K562 (cell line): Measurements from ENCODE around the gene PLEKHA7. TPM values are rescaled to one million over a fixed set of nuclear protein-coding genes. Genes with fewer than 3 reads are reported as not detected.

Experiments
- CBFA2T3 ChIP-seq: fragments of 450-650 bp; IDR thresholded peaks from 2 replicates; pipeline ENCODE4 v1.6.1; 2017
- CREB3L1 ChIP-seq: fragments of 450-650 bp; IDR thresholded peaks from 2 replicates; pipeline ENCODE4 v1.6.1; 2014; ENCODE audit warnings: low read depth, mild to moderate bottlenecking, moderate library complexity, borderline replicate concordance
- CTCFL ChIP-seq: IDR thresholded peaks from 2 replicates; pipeline ENCODE4 v1.6.1; 2011; ENCODE audit warnings: borderline replicate concordance, low read depth, mild to moderate bottlenecking, moderate library complexity, low read length; ENCODE audit not compliant: insufficient read depth, poor library complexity, severe bottlenecking
- HDAC6 ChIP-seq: IDR thresholded peaks from 2 replicates; pipeline ENCODE4 v1.6.1; 2012; ENCODE audit warnings: low read depth, mild to moderate bottlenecking, control low read depth, inconsistent platforms, low read length, moderate library complexity
- REST ChIP-seq, 2 experiments: fragments of 450-650 bp; formaldehyde crosslinking in 1 of 2; IDR thresholded peaks; 2 replicates each; pipeline versions ENCODE4 v1.4.0 to v1.6.1; 2014 to 2020; ENCODE audit warnings: mild to moderate bottlenecking in 2 of 2, borderline replicate concordance in 1 of 2, low read depth in 1 of 2
- SUPT5H ChIP-seq: fragments of 450-650 bp; IDR thresholded peaks from 2 replicates; pipeline ENCODE4 v1.6.1; 2016
- ZBTB34 ChIP-seq: fragments of 250-450 bp; sonication (Bioruptor Pico); IDR thresholded peaks from 2 replicates; pipeline ENCODE4 v1.8.0; 2021; ENCODE audit warnings: mild to moderate bottlenecking, moderate library complexity
- ZBTB8A ChIP-seq: fragments of 450-650 bp; IDR thresholded peaks from 2 replicates; pipeline ENCODE4 v1.6.1; 2018; ENCODE audit warnings: mild to moderate bottlenecking, moderate library complexity; ENCODE audit not compliant: partially characterized antibody
- ZNF239 ChIP-seq: fragments of 250-450 bp; sonication (Bioruptor Pico); IDR thresholded peaks from 2 replicates; pipeline ENCODE4 v1.4.0; 2020; ENCODE audit warnings: mild to moderate bottlenecking
- ZNF589 ChIP-seq: fragments of 200-800 bp; sonication (Bioruptor generic); IDR thresholded peaks from 2 replicates; pipeline ENCODE4 v1.6.1; 2016; ENCODE audit warnings: low read depth, missing genetic modification characterization, missing compliant biosample characterization
- polyA plus RNA-seq, 8 experiments: library from polyadenylated mRNA; depleted of rRNA in 4 of 8; stranded (reverse) in 5 of 8; unstranded in 3 of 8; fragments of >200 nt; fragmentation: Nextera tagmentation in 2 of 8; fragmentation: Illumina TruSeq in 1 of 8; extraction: Ambion mirVana in 2 of 8; extraction: Trizol in 1 of 8; gene quantifications; 2 replicates each; pipeline versions ENCODE4 v1.2.1 to v1.2.3, GENCODE V29; 2011 to 2014; ENCODE audit warnings: inconsistent platforms in 1 of 8, missing spikeins in 1 of 8
- total RNA-seq, 7 experiments: library from RNA; depleted of rRNA in 6 of 7; stranded (reverse); fragments of >200 nt in 6 of 7; fragmentation: Illumina TruSeq in 2 of 7; extraction: Trizol in 2 of 7; gene quantifications; 2 replicates each; pipeline versions ENCODE4 v1.2.1 to v1.2.3, GENCODE V29; 2011 to 2021; ENCODE audit warnings: low replicate concordance in 1 of 7

Gene PLEKHA7
- total and polyA plus RNA-seq, 9 of the 15 experiments (the other 6 are each of a cell fraction or from before 2014, with no cell fraction given): 0.06 to 0.77 (median 0.20) TPM; not detected in 1

GRCh38 chr11:16853266-16853665, 160.9 kb downstream of the PLEKHA7 start (continued):
- TF ChIP-seq REST (IDR thresholded peaks at IDR 0.05; ENCODE audit: borderline replicate concordance) (no peak), REST (CRISPR knock-in tag; IDR thresholded peaks at IDR 0.05; ENCODE audit: low read depth) (no peak), CBFA2T3 (peak; percentile 65), CREB3L1 (no peak), ZNF239 (CRISPR knock-in tag) (no peak), HDAC6 (no peak), ZNF589 (CRISPR knock-in tag) (no peak), SUPT5H (no peak), ZBTB8A (no peak), ZBTB34 (CRISPR knock-in tag) (no peak), CTCFL (no peak)
- TF ChIP-seq, all 486 proteins: peak for 18
